Measurements from ENCODE around the gene C2orf72. TPM values are rescaled to one million over a fixed set of nuclear protein-coding genes. Genes with fewer than 3 reads are reported as not detected.

The C2orf72 gene
- total and polyA plus RNA-seq, 2 of the 13 experiments (the other 11 are each of a cell fraction or from before 2014, with no cell fraction given): 147 to 203 TPM

GRCh38 chr2:231047923-231048915, 10.9 kb downstream of the C2orf72 start (continued):
- no peak for TF ChIP-seq ZNF18 (CRISPR knock-in tag; IDR thresholded peaks at IDR 0.05; ENCODE audit: insufficient replicate concordance)
- no peak for TF ChIP-seq ZNF280B (CRISPR knock-in tag; IDR thresholded peaks at IDR 0.05; ENCODE audit: borderline replicate concordance)
- 0 out of 2 replicates have a peak, but pooled peaks have one; percentile 53 for TF ChIP-seq ZNF280D (CRISPR knock-in tag; IDR thresholded peaks at IDR 0.05)
- TF ChIP-seq FOXK2 (IDR thresholded peaks at IDR 0.05): peak; percentile 61; the same call in 1 of the 2 replicates
- TF ChIP-seq ZNF549 (CRISPR knock-in tag; IDR thresholded peaks at IDR 0.05): no peak
- no peak for TF ChIP-seq NCOA2 (CRISPR knock-in tag; IDR thresholded peaks at IDR 0.05)
- 0 out of 2 replicates have a peak, but pooled peaks have one; percentile 34 for TF ChIP-seq PITX1 (CRISPR knock-in tag; IDR thresholded peaks at IDR 0.05)
- no peak for TF ChIP-seq CENPT (CRISPR knock-in tag; IDR thresholded peaks at IDR 0.05; ENCODE audit: low read depth)
- no peak for TF ChIP-seq JUND (CRISPR knock-in tag; IDR thresholded peaks at IDR 0.05)
- no peak for TF ChIP-seq DZIP1 (CRISPR knock-in tag; IDR thresholded peaks at IDR 0.05)
- no peak for TF ChIP-seq KMT2A (CRISPR knock-in tag; IDR thresholded peaks at IDR 0.05)
- no peak for TF ChIP-seq HMGXB4 (CRISPR knock-in tag; IDR thresholded peaks at IDR 0.05; ENCODE audit: borderline replicate concordance in 1 of 2, low read depth in 1 of 2)
- TF ChIP-seq CHD2 (IDR thresholded peaks at IDR 0.05; ENCODE audit: low read depth, low read length): 0 out of 2 replicates have a peak, but pooled peaks have one; percentile 12
- no peak for TF ChIP-seq DPF2 (CRISPR knock-in tag; IDR thresholded peaks at IDR 0.05; ENCODE audit: borderline replicate concordance, low read depth)
- 0 out of 2 replicates have a peak, but pooled peaks have one; percentile 0 for TF ChIP-seq HNF4G (IDR thresholded peaks at IDR 0.05; ENCODE audit: borderline replicate concordance, low read depth, low read length)
- no peak for TF ChIP-seq HNF4G (CRISPR knock-in tag; IDR thresholded peaks at IDR 0.05; ENCODE audit: borderline replicate concordance, low read depth)

Measured in HepG2 (cell line).